RWPE2 (cell line): ENCODE results near the gene PHACTR4.

Experiments used
- ATAC-seq: fragments of 200-7000 bp; cut with Tn5 transposase; 3 replicates; pipeline ENCODE4 v1.9.1; 2021; ENCODE audit warnings: low read depth
- DNase-seq: peaks from one replicate; pipeline ENCODE4 v3.0.0-alpha.2; 2020; ENCODE audit warnings: low spot score
- H3K27ac ChIP-seq: fragments of 450-650 bp; 2 replicates; pipeline ENCODE4 v1.5.1; 2017; ENCODE audit warnings: mild to moderate bottlenecking; ENCODE audit not compliant: poor library complexity, severe bottlenecking
- H3K27me3 ChIP-seq: fragments of 250-450 bp; sonication (Bioruptor Pico); 2 replicates; pipeline ENCODE4 v1.5.1; 2021; ENCODE audit warnings: mild to moderate bottlenecking, moderate library complexity; ENCODE audit not compliant: insufficient read depth, poor library complexity, severe bottlenecking
- H3K36me3 ChIP-seq: fragments of 250-450 bp; sonication (Bioruptor Pico); 2 replicates; pipeline ENCODE4 v1.5.1; 2020; ENCODE audit warnings: low read depth, mild to moderate bottlenecking, moderate library complexity
- H3K4me1 ChIP-seq: fragments of 250-450 bp; sonication (Bioruptor Pico); 2 replicates; pipeline ENCODE4 v1.5.1; 2021; ENCODE audit warnings: mild to moderate bottlenecking, moderate library complexity; ENCODE audit not compliant: insufficient read depth, poor library complexity, severe bottlenecking
- H3K4me3 ChIP-seq: fragments of 250-450 bp; sonication (Bioruptor Pico); 2 replicates; pipeline ENCODE4 v1.5.1; 2021; ENCODE audit warnings: mild to moderate bottlenecking, moderate library complexity; ENCODE audit not compliant: severe bottlenecking
- H3K9me3 ChIP-seq: fragments of 250-450 bp; sonication (Bioruptor Pico); 2 replicates; pipeline ENCODE4 v1.5.1; 2021; ENCODE audit warnings: mild to moderate bottlenecking, moderate library complexity; ENCODE audit not compliant: severe bottlenecking
- CTCF ChIP-seq: fragments of 450-650 bp; IDR thresholded peaks from one replicate; pipeline ENCODE4 v1.5.1; 2017; ENCODE audit warnings: mild to moderate bottlenecking, moderate library complexity; ENCODE audit not compliant: poor library complexity, severe bottlenecking

The PHACTR4 gene

GRCh38 chr1:28449904-28450303 lies 80.4 kb downstream of the PHACTR4 start:
- DNase-seq (no peak), ATAC-seq (peak; percentile 95)
- Histone ChIP-seq H3K27ac (peak overlapping the region; percentile 40), H3K4me3 (no peak overlapping the region), H3K27me3 (no peaks in the 10 kb centered on the region), H3K36me3 (peaks cover 17% of the 10 kb centered on the region), H3K4me1 (peaks cover 14% of the 10 kb centered on the region), H3K9me3 (no peaks in the 10 kb centered on the region)
- TF ChIP-seq CTCF: no peak

GRCh38 chr1:28450561-28450960 lies 81.0 kb downstream of the PHACTR4 start:
- ATAC-seq (no peak), DNase-seq (no peak)
- no peaks in the 10 kb centered on the region for H3K27me3 ChIP-seq
- no peaks in the 10 kb centered on the region for H3K9me3 ChIP-seq
- peaks cover 14% of the 10 kb centered on the region for H3K4me1 ChIP-seq
- peaks cover 17% of the 10 kb centered on the region for H3K36me3 ChIP-seq
- TF ChIP-seq CTCF: no peak
- peak overlapping the region; percentile 40 for H3K27ac ChIP-seq
- H3K4me3 ChIP-seq: no peak overlapping the region

- no peaks in the 10 kb centered on the region for H3K9me3 ChIP-seq
- no peak overlapping the region for H3K27ac ChIP-seq
- H3K36me3 ChIP-seq: peaks cover 17% of the 10 kb centered on the region
- H3K4me3 ChIP-seq: no peak overlapping the region
- no peaks in the 10 kb centered on the region for H3K27me3 ChIP-seq
- DNase-seq (no peak), ATAC-seq (no peak)
- peaks cover 14% of the 10 kb centered on the region for H3K4me1 ChIP-seq
- TF ChIP-seq CTCF: no peak
These were observed 81.5 kb downstream of the PHACTR4 start for GRCh38 chr1:28451011-28451410.

GRCh38 chr1:28456078-28456477 lies 86.5 kb downstream of the PHACTR4 start:
- Histone ChIP-seq H3K36me3 (peaks cover 33% of the 10 kb centered on the region), H3K4me3 (no peak overlapping the region), H3K4me1 (no peaks in the 10 kb centered on the region), H3K27me3 (no peaks in the 10 kb centered on the region), H3K27ac (no peak overlapping the region), H3K9me3 (no peaks in the 10 kb centered on the region)
- ATAC-seq (peak; percentile 51; the same call in 2 of the 3 replicates), DNase-seq (no peak)
- TF ChIP-seq CTCF: no peak

- ATAC-seq: no peak
- peaks cover 26% of the 10 kb centered on the region for H3K36me3 ChIP-seq
- no peak overlapping the region for H3K27ac ChIP-seq
- no peak for DNase-seq
- no peak for TF ChIP-seq CTCF
- H3K27me3 ChIP-seq: no peaks in the 10 kb centered on the region
- no peaks in the 10 kb centered on the region for H3K4me1 ChIP-seq
- H3K4me3 ChIP-seq: no peak overlapping the region
- no peaks in the 10 kb centered on the region for H3K9me3 ChIP-seq
These were observed 88.1 kb downstream of the PHACTR4 start for GRCh38 chr1:28457678-28458077.
